BE2C (cell line): ENCODE results near the gene C19orf85.

Source experiments
- DNase-seq: peaks from one replicate; pipeline ENCODE4 v3.0.0-alpha.2; 2020
- H3K27me3 ChIP-seq: fragments of 250-450 bp; sonication (Bioruptor Pico); 2 replicates; pipeline ENCODE4 v1.5.1; 2020; ENCODE audit warnings: mild to moderate bottlenecking
- H3K36me3 ChIP-seq: fragments of 250-450 bp; sonication (Bioruptor Pico); 2 replicates; pipeline ENCODE4 v1.5.1; 2020; ENCODE audit warnings: mild to moderate bottlenecking
- H3K4me1 ChIP-seq: fragments of 250-450 bp; sonication (Bioruptor Pico); 2 replicates; pipeline ENCODE4 v1.5.1; 2020
- H3K4me3 ChIP-seq: 2 replicates; pipeline ENCODE4 v1.5.1; 2011; ENCODE audit warnings: low read depth, low read length
- H3K9me3 ChIP-seq: fragments of 250-450 bp; sonication (Bioruptor Pico); 2 replicates; pipeline ENCODE4 v1.5.1; 2020
- CTCF ChIP-seq: IDR thresholded peaks from 2 replicates; pipeline ENCODE4 v1.5.1; 2012; ENCODE audit warnings: mild to moderate bottlenecking, low read depth, low read length

Gene C19orf85

GRCh38 chr19:55442372-55442961 is 22.1 kb downstream of the C19orf85 start:
- no peaks in the 10 kb centered on the region for H3K9me3 ChIP-seq
- DNase-seq = no peak
- H3K4me1 ChIP-seq = no peaks in the 10 kb centered on the region
- no peak for TF ChIP-seq CTCF
- H3K27me3 ChIP-seq = peaks cover 62% of the 10 kb centered on the region
- H3K36me3 ChIP-seq = no peaks in the 10 kb centered on the region
- no peak overlapping the region for H3K4me3 ChIP-seq

GRCh38 chr19:55441692-55442321 is 22.7 kb downstream of the C19orf85 start:
- no peak for DNase-seq
- no peak for TF ChIP-seq CTCF

GRCh38 chr19:55441319-55441691 is 23.2 kb downstream of the C19orf85 start:
- Histone ChIP-seq H3K9me3 (no peaks in the 10 kb centered on the region), H3K4me1 (no peaks in the 10 kb centered on the region), H3K4me3 (no peak overlapping the region), H3K27me3 (peaks cover 53% of the 10 kb centered on the region), H3K36me3 (no peaks in the 10 kb centered on the region)
- TF ChIP-seq CTCF = no peak
- no peak for DNase-seq

More at GRCh38 chr19:55441692-55442321, 22.7 kb downstream of the C19orf85 start:
- H3K27me3 ChIP-seq = peaks cover 56% of the 10 kb centered on the region
- H3K4me3 ChIP-seq = no peak overlapping the region
- H3K4me1 ChIP-seq = no peaks in the 10 kb centered on the region
- H3K36me3 ChIP-seq = no peaks in the 10 kb centered on the region
- no peaks in the 10 kb centered on the region for H3K9me3 ChIP-seq

- Histone ChIP-seq H3K9me3 (no peaks in the 10 kb centered on the region), H3K4me3 (peak overlapping the region; percentile 63), H3K27me3 (peaks cover 51% of the 10 kb centered on the region), H3K36me3 (no peaks in the 10 kb centered on the region), H3K4me1 (no peaks in the 10 kb centered on the region)
- no peak for TF ChIP-seq CTCF
- DNase-seq = peak; percentile 73
Measured at GRCh38 chr19:55440411-55441105, 24.0 kb downstream of the C19orf85 start.

- Histone ChIP-seq H3K36me3 (no peaks in the 10 kb centered on the region), H3K9me3 (no peaks in the 10 kb centered on the region), H3K4me3 (no peak overlapping the region), H3K4me1 (no peaks in the 10 kb centered on the region), H3K27me3 (peaks cover 36% of the 10 kb centered on the region)
- no peak for DNase-seq
- TF ChIP-seq CTCF = no peak
Measured at GRCh38 chr19:55439052-55439451, 25.5 kb downstream of the C19orf85 start.

GRCh38 chr19:55437410-55437809 is 27.1 kb downstream of the C19orf85 start:
- no peak for TF ChIP-seq CTCF
- Histone ChIP-seq H3K36me3 (no peaks in the 10 kb centered on the region), H3K9me3 (no peaks in the 10 kb centered on the region), H3K4me3 (no peak overlapping the region), H3K27me3 (peaks cover 22% of the 10 kb centered on the region), H3K4me1 (no peaks in the 10 kb centered on the region)
- no peak for DNase-seq
